ENCODE results near the gene PSMB5.
"Not testable (repeated sequence)": the region's sequence is repeated elsewhere in the genome, so short reads cannot be mapped to it uniquely, and the experiment has no call there.

The PSMB5 gene

GRCh38 chr14:23021434-23021833 is 13.3 kb downstream of the PSMB5 start:
- no peak for DNase-seq (ENCODE audit: low read depth)
- no peak overlapping the region for H3K4me3 ChIP-seq (ENCODE audit: low read depth, low read length)

- H3K4me3 ChIP-seq (ENCODE audit: low read depth, low read length): no peak overlapping the region
- no peak for DNase-seq (ENCODE audit: low read depth)
Observed at GRCh38 chr14:23020143-23021128, 14.3 kb downstream of the PSMB5 start.

DNA sequence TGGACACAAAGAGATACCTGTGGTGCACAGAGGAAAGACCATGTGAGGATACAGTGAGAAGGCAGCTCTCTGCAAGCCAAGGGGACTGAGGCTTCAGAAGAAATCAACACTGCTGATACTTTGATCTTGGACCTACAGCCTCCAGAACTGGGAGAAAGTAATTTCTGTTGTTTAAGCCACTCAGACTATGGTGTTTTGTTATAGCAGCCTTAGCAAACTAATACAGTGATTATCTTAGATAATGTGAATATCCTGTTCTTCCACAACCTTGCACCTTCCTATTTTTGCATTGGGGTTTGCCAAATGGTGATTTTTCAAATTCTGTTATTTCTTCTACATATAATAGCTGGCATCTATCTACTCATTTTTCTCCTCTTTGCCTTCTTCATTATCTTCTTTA is 16.6 kb downstream of the PSMB5 start:
- DNase-seq (ENCODE audit: low read depth): no peak
- no peak overlapping the region for H3K4me3 ChIP-seq (ENCODE audit: low read depth, low read length)

GRCh38 chr14:23017091-23017490 is 17.6 kb downstream of the PSMB5 start:
- DNase-seq (ENCODE audit: low read depth): no peak

DNA sequence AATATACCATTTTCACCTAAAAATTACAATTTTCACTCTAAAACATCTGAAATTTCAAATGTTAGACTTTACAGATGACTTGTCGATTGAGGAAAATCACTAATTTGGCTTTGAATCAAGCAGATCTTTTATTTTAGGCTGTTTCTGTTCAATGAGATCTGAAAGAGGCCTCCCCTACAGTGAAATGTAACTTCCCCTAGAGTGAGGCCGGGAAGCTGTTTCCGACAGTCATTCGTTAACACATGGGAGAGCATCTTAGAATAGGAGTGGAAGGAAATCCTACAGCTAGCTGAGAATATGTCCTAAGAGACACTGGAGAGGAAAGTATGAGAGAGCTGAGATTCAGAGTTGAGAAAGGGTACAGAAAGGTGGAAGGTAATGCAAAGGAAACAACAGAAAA is 19.1 kb downstream of the PSMB5 start:
- DNase-seq (ENCODE audit: low read depth): no peak
- H3K4me3 ChIP-seq (ENCODE audit: low read depth, low read length): no peak overlapping the region

More at GRCh38 chr14:23017091-23017490, 17.6 kb downstream of the PSMB5 start:
- no peak overlapping the region for H3K4me3 ChIP-seq (ENCODE audit: low read depth, low read length)

GRCh38 chr14:23013749-23014054 is 21.0 kb downstream of the PSMB5 start:
- not testable (repeated sequence) for DNase-seq (ENCODE audit: low read depth); H3K4me3 ChIP-seq (ENCODE audit: low read depth, low read length)

GRCh38 chr14:23013054-23013748 is 21.5 kb downstream of the PSMB5 start:
- DNase-seq (ENCODE audit: low read depth): no peak
- no peak overlapping the region for H3K4me3 ChIP-seq (ENCODE audit: low read depth, low read length)

GRCh38 chr14:23009939-23010726 is 24.6 kb downstream of the PSMB5 start, which contains the start of gene C14orf93:
C14orf93 (minus strand) TSS chr14:23010143; CDS start chr14:22999023, 11,120 bp downstream.
- no peak for DNase-seq (ENCODE audit: low read depth)
- peak within 1 kb of the TSS; percentile 46 for H3K4me3 ChIP-seq (ENCODE audit: low read depth, low read length)

- DNase-seq (ENCODE audit: low read depth): no peak
- peak overlapping the region; percentile 46 for H3K4me3 ChIP-seq (ENCODE audit: low read depth, low read length)
Observed at GRCh38 chr14:23009483-23009938, 25.2 kb downstream of the PSMB5 start.

DNA sequence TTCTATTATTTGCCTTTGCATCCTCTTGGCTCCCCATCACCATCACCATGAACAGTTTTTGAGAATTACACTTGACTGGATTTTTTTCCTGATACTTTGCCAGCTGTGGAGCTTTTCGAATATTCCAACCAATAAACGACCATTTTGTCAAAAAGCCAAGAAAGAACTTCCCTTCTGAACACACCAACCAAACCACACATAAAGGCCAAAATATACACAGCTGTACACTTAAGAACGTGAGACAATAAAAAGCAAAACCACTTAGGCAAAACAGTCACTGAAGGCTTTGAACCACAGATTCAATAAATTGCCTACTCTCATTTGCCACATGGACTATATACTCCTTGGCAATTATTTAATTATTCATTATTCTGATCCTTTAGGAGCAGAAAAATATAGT is 25.9 kb downstream of the PSMB5 start:
- DNase-seq (ENCODE audit: low read depth): no peak
- no peak overlapping the region for H3K4me3 ChIP-seq (ENCODE audit: low read depth, low read length)

DNA sequence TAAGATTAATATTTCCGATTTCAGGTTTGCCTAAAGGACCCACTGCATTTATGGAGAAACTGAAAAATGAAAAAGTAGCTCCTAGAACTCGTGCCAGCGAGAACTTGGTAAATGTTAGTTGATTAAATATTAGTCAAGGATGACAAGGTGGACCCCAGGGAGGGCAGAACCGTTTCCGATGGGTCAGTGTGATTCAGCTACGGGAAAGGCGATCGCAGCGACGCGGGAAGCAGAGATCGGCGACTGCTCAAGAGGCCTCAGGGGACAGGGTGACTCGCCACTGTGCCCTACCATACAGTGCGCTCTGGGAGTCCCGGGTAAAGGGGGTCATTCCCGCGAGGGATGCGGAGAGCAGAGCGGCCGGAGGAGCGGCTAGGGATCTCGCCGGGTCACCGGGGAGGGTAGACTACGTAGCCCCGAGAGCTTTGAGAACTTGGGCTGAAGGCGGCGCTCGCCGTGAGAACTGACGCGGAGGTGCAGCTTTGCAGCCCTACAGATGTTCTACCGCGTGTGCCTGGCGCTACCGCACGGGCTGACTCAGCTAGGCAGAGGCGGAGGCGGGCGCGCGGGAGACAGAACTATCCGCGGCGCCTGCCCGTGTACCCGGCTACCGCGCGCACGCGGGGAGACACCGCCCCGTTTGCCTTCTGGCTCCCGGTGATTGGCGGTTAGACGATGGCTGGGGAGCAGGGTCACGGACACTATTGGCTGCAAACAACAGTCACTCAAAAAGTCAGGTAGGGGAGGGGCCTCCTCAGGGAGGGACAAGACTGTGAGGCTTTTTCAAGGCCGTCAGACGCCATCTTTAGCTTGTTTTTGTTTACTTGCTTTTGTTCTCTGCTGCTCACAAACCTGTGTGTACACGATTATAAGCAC is 27.9 kb downstream of the PSMB5 start:
- peak; percentile 92 for DNase-seq (ENCODE audit: low read depth)
- H3K4me3 ChIP-seq (ENCODE audit: low read depth, low read length): peak overlapping the region; percentile 66

DNA sequence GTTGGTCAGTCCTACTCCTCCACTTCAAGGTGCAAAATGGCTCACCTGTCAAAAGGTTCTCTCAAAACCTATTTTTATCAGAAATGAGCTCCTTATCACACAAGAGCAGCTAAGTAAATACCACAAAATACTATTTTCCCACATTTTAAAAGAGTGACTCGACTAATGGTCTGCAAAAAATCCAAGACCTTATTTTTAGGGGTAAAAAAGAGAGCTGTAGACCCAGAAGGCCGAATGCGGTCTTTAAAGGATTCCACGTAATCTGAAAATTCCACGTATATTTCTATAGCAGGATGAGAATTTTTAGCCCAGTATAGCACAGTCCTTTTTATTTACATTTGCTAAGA is 28.5 kb downstream of the PSMB5 start:
- no peak for DNase-seq (ENCODE audit: low read depth)
- peak overlapping the region; percentile 66 for H3K4me3 ChIP-seq (ENCODE audit: low read depth, low read length)

GRCh38 chr14:23005451-23006187 is 29.1 kb downstream of the PSMB5 start:
- H3K4me3 ChIP-seq (ENCODE audit: low read depth, low read length): no peak overlapping the region
- no peak for DNase-seq (ENCODE audit: low read depth)

DNA sequence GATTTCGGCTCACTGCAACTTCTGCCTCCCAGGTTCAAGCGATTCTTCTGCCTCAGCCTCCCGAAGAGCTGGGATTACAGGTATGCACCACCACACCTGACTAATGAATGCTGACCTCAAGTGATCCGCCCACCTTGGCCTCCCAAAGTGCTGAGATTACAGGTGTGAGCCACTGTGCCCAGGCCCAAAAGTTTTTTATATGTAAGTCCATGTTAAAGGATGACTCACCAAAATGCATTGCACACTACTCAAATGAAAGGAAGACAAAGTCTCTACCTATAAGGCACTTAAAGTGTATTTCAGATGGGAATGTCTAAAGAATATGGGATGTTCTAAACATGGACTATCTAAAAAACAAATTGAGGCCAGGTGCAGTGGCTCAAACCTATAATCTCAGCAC is 30.4 kb downstream of the PSMB5 start:
- DNase-seq (ENCODE audit: low read depth); H3K4me3 ChIP-seq (ENCODE audit: low read depth, low read length): not testable (repeated sequence)

DNA sequence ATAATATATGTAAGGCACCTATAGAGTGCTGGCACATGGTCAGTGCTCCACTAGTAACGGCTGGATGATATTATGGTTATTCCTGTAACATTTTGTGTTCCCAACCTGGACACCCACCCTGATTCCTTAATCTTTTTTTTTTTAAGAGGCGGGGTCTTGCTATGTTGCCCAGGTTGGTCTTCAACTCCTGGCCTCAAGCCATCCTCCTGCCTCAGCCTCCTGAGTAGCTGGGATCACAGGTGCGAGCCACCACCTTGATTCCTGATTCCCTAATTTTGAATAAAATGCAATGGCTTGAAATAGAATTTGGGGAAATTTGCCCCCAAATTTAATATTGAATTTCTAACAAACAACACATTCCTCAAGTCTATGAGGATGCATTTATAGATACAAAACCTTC is 32.1 kb downstream of the PSMB5 start:
- DNase-seq (ENCODE audit: low read depth): no peak
- no peak overlapping the region for H3K4me3 ChIP-seq (ENCODE audit: low read depth, low read length)

- DNase-seq (ENCODE audit: low read depth): no peak
- H3K4me3 ChIP-seq (ENCODE audit: low read depth, low read length): no peak overlapping the region
Observed at GRCh38 chr14:23000860-23001259, 33.8 kb downstream of the PSMB5 start.

DNA sequence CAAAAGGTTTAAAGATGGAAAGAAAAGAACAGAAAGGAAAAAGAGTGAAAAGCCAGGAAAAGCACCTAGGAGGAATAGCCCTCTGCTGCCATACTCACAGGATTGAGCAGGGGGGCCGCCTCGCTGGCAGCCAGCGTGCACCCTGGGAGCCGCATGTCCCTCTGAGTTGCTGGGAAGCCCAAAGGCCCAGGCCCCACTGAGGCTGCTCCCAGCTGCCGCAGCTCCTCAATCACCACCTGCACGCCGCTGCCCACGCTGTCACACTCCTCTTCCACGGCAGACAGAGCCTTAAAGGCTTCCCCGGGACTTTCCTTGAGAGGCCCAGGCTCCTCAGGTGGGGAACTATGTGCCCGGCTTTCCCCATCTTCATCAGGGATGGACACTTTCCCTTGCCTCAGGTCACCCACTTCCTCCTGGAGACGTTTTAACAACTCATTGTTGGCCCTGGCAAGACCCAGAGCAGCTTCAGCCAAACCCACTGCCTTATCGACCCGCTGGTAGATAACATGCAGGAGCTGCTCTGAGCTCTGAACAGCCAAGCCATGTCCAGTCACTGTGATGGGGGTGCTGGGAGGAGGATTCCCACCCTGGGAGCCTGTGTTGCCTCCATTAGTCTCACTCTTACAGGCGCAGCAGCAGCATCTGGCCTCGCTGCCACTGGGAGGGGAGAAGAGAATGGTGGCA is 36.2 kb downstream of the PSMB5 start:
- no peak for DNase-seq (ENCODE audit: low read depth)
- H3K4me3 ChIP-seq (ENCODE audit: low read depth, low read length): no peak overlapping the region
